HG03108 (cell line): ENCODE data around the gene FGFBP3.

Experiments
- ATAC-seq: cut with Tn5 transposase; IDR thresholded peaks from one replicate; pipeline ENCODE4 v1.9.1; 2021; ENCODE audit warnings: moderate library complexity; ENCODE audit not compliant: unreplicated experiment

Gene FGFBP3

GRCh38 chr10:91856637-91857036 is 52.6 kb downstream of the FGFBP3 start:
- ATAC-seq, result no peak
